Stimulated activated CD8-positive, alpha-beta memory T cell treated with anti-CD3 and anti-CD28 coated beads, Interleukin-4, amount 100 ng/mL, for 4 hours (primary cell): ENCODE results near the gene THAP5.

Experiments
- DNase-seq, 2 donors: peaks; one replicate each; pipeline ENCODE4 v3.0.0-alpha.2; 2020; ENCODE audit warnings: low read depth in 2 of 2, low spot score in 1 of 2

Gene THAP5

DNA sequence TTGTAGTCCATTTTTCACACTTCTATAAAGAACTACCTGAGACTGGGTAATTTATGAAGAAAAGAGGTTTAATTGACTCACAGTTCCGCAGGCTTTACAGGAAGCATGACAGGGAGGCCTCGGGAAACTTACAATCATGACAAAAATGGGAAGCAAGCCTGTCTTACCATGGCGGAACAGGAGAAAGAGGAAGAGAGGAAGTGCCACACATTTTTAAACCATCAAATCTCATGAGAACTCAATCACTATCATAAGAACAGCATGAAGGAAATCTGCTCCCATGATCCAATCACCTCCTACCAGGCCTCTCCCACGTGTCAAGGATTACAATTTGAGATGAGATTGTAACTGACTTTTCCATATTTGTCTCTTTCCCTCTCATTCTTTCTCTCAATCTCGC lies 34.2 kb downstream of the THAP5 start:
- no peak for DNase-seq

DNA sequence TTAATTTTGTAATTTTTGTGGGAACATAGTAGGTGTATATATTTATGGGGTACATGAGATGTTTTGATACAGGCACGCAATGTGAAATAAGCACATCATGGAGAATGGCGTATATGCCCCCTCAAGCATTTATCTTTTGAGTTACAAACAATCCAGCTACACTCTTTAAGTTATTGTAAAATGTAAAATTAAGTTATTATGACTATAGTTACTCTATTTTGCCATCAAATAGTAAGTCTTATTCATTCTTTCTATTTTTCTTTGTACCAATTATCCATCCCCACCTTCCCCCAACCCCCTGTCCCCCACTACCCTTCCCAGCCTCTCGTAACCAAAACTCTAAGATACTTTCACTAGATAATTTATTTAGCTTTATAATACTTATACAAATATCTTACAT lies 35.8 kb downstream of the THAP5 start:
- no peak for DNase-seq

DNA sequence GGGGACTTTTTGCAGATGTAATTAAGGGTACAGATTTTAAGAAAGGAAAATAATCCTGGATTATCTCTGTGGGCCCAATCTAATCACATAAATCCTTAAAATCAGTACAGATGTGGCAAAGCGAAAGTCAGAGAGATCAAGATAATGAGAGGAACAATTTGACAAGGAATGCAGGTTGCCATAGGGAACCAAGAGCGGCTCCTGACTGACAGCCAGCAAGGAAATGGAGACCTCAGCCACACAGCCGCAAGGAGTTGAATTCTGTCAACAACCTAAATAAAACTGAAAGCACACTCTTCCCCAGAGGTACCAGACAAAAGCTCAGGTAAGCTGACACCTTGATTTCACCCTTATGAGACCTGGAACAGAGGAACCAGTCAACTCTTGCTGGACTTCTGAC lies 40.2 kb downstream of the THAP5 start:
- DNase-seq: no peak

DNA sequence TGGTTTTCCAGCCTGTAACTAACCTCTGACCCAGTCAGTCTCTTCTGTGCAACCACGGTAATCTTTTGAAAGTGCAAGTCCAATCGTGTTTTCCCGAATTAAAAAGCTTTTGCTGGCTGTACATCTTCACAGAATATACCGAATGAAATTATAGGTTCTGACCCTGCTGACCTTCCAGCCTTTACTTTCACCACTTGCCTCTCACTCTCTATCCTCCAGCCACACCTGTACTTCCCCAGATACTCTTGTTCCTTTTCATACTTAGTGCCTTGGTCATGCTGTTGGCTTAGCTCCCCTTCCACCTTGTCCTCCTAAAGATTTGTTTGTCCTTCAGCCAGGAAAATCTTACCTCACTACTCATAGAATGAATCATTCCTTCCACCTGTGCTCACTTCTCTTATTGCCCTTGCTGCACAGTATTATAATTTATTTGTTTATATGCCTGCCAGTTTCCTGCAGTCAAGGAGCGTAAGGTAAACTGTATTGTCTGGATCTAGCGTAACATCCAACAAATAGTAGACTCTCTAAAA lies 41.3 kb downstream of the THAP5 start:
- no peak for DNase-seq

DNA sequence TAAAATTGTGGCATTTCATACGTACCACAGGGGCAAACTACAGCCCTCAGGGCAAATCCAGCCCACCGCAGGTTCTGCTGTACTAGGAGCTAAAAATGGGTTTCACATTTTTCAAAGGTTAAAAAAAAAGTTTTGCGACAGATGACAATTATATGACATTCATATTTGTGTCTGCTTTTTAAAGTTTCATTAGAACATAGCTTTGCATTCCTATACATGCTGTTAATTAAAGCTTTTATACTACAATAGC lies 42.8 kb downstream of the THAP5 start:
- DNase-seq: no peak

DNA sequence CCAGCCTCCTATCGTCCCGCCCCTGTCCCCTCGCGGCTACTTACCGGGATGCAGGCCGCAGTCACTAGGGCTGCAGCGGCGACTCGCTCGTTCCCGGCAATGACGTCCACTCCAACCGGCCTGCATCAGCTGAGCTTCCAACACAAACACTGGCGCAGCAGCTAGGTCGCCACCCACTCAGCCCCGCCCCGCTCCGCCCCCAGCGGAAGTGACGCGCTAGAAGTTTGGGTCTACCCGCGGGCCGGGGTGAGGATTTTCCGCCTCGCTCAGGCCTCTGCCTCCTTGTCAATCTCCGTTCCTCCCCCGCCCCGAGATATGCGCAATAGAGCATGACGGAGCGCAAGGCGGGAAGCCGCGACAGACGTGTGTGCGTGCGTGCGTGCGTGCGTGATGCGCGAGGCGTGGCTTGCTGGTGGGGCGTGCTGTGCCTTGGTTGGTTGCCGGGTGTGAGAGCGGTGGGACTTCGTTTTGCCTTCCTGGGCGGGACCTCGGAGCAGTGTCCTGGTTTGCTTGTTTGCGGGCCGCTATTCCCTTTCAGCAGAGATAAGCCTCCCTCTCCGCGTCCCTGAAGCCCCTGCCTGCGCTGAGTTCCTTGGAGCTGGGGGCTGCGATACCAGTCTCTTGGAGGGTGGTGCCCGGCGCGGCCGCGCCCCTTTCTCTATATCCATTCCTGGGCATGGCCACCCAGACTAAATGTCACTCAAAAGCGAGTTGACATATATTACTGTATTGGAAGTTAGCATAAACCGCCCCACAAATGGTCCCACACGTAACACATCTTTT lies 43.3 kb downstream of the THAP5 start, which contains the start of gene PNPLA8:
Gene PNPLA8, minus strand, starts transcription at position 151 of the 783 bp plus-strand sequence. CDS start 10,644 bp downstream, outside the sequence.
- peak; percentile 100 for DNase-seq

DNA sequence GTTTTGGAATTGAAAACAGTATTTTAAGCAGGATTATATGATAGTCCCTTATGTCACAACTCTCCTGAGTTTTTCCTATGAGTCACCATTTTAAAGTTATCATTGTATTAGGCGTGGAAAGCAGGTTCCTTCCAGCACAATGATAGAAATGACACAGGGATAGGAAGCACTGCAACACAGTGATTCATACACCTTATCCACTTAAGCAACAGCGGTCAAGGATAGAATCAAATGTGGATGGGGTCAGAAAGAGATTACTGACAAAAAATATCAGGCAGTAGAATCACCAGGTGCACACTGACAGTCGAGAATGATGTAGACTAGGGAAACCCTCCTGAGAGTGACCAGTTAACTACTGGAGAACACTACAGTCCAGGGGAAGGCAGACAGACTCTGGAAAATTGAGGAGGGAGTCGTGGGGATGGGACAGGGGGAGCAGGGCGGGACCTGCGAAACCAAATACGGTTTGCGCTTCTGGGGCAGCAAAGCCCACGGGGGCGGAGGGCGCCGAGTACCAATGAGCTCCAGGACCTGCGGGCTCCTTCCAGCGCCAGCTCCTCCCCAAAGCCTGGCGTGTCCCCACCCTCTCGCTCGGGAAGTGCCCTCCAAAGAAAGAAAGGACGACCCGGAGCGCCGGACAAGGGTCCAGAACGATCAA lies 44.0 kb downstream of the THAP5 start:
- DNase-seq: no peak

DNA sequence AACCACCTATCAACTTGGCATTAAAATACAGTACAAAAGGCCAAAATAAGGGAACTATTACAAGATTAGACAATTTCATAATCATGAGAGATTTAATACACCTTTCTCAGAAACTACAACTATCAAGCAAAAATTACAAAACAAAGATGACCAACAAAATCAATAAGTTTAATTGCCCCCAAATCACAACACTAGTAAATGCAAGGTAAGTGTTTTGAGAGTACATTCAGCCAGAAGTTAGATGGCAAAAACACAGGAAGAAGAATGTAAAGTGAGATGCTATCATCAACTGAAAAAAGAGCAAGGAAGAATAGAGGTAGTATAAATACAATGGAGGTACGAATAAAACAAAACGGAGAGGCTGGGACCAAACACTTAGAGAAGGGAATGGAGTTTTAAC lies 46.7 kb downstream of the THAP5 start:
- no peak for DNase-seq

DNA sequence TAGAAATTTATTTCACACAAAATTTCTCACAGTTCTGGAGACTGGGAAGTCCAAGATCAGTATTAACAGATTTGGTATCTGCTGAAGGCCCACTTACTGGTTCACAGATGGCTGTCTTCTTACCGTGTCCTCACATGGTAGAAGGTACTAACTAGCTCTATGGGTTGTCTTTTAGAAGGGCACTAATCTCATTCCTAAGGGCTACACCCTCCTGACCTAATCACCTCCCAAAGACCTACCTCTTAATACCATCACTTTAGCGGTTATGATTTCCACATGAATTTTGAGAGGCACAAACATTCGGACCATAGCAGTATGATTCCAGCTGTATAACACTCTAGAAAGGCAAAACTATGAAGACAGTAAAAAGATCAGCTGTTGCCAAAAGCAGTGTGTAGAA lies 51.6 kb downstream of the THAP5 start:
- no peak for DNase-seq

DNA sequence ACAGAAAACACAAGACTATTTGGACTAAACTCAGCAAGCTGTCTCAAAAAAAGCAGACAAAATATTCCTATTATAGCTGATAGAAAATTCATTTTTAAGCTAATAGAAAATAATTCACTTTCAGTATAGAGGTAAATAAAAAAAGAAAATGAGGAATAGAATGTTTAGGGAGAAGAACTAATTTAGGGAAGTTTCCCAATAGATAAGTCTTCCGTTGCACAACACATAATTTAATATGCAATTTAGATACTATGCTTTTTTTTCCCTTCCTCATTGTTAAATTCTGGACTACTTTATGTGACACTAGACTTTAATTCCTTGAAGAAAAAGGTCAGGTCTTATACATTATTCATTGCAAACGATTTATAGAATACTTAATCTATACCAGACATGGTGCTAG lies 53.9 kb downstream of the THAP5 start:
- no peak for DNase-seq

DNA sequence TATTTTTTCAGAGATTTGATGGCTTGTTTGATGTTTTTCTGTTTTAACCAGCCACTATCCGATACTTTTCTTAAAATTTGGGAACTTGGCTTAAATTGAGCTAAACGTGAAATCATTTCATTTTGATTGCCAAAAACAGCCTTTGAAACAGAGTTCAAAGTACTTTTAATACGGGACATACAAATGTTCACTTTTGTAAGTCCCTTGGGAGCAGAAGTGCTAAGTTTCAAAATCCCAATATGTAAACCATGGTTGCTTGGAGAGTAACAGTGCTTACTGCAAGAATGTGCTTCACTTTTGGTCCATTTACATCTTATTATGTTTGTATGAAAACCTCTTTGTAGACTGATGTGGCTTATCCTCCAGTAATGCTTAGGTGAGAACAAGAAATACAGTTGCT lies 54.5 kb downstream of the THAP5 start:
- no peak for DNase-seq
